ENCODE measurements around the gene CDH4. TPM values are rescaled to one million over a fixed set of nuclear protein-coding genes. Genes with fewer than 3 reads are reported as not detected.

The CDH4 gene
- total RNA-seq, 1 experiment from 2014 or later: 0.13 TPM

- DNase-seq (ENCODE audit: low read depth in 1 of 2, low spot score in 2 of 2): no peak
- Histone ChIP-seq H3K4me3 (no peak overlapping the region), H3K4me1 (replicated peaks) (no peaks in the 10 kb centered on the region)
These were observed 261.9 kb downstream of the CDH4 start for GRCh38 chr20:61514018-61514365.

GRCh38 chr20:61514396-61514795 is 262.3 kb downstream of the CDH4 start:
- no peak for DNase-seq (ENCODE audit: low read depth in 1 of 2, low spot score in 2 of 2)
- peaks cover 4% of the 10 kb centered on the region; the same call in 1 of the 2 replicates for H3K9me3 ChIP-seq (replicated peaks)
- no peak overlapping the region for H3K4me3 ChIP-seq
- H3K36me3 ChIP-seq: no peaks in the 10 kb centered on the region
- no peaks in the 10 kb centered on the region for H3K4me1 ChIP-seq (replicated peaks)
- no peak overlapping the region for H3K27ac ChIP-seq
- peaks cover 5% of the 10 kb centered on the region for H3K27me3 ChIP-seq (replicated peaks)

More at GRCh38 chr20:61514018-61514365, 261.9 kb downstream of the CDH4 start:
- peaks cover 6% of the 10 kb centered on the region for H3K27me3 ChIP-seq (replicated peaks)
- H3K27ac ChIP-seq: no peak overlapping the region
- peaks cover 4% of the 10 kb centered on the region; the same call in 1 of the 2 replicates for H3K9me3 ChIP-seq (replicated peaks)
- H3K36me3 ChIP-seq: no peaks in the 10 kb centered on the region

DNA sequence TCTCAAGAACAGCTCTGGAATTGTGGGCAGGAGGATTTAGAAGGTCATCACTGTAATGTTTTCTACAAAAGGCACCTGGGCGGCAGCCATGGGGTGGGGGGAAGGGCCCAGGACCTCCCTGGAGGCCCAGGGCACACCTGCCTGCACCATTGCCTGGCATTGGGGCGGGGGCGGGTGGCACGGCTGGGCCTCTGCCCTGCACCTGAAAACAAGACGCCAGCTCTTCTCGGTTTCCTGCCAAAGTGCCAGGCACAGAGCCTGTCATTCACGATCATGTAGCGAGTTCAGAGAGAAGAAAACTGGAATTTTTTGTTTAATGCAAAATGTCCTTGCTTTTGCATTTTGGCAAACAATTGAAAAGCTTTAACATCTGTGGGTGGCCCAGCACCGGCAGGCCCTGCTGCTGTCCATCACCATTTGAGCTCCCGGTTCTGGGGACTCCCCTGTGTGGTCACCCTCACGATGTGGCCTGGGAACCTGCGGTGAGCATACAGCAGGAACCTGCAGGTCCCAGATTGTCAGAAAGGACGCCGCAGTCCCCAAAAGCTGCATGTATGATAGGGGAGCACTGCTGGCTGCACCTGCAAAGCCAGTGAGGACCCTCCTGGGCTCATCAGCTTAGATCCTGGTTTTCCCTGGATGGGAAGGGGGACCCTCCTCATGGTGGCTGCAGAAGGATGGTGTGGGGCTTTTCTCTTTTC is 262.9 kb downstream of the CDH4 start:
- Histone ChIP-seq H3K27ac (no peak overlapping the region), H3K4me3 (no peak overlapping the region), H3K36me3 (no peaks in the 10 kb centered on the region), H3K27me3 (replicated peaks) (peaks cover 3% of the 10 kb centered on the region), H3K4me1 (replicated peaks) (no peaks in the 10 kb centered on the region), H3K9me3 (replicated peaks) (peaks cover 4% of the 10 kb centered on the region; the same call in 1 of the 2 replicates)
- DNase-seq (ENCODE audit: low read depth in 1 of 2, low spot score in 2 of 2): no peak

- no peak overlapping the region for H3K4me3 ChIP-seq
- peaks cover 3% of the 10 kb centered on the region for H3K27me3 ChIP-seq (replicated peaks)
- H3K36me3 ChIP-seq: no peaks in the 10 kb centered on the region
- DNase-seq (ENCODE audit: low read depth in 1 of 2, low spot score in 2 of 2): no peak
- no peaks in the 10 kb centered on the region for H3K4me1 ChIP-seq (replicated peaks)
- peaks cover 4% of the 10 kb centered on the region; the same call in 1 of the 2 replicates for H3K9me3 ChIP-seq (replicated peaks)
- no peak overlapping the region for H3K27ac ChIP-seq
These were observed 263.9 kb downstream of the CDH4 start for GRCh38 chr20:61515922-61516321.

DNA sequence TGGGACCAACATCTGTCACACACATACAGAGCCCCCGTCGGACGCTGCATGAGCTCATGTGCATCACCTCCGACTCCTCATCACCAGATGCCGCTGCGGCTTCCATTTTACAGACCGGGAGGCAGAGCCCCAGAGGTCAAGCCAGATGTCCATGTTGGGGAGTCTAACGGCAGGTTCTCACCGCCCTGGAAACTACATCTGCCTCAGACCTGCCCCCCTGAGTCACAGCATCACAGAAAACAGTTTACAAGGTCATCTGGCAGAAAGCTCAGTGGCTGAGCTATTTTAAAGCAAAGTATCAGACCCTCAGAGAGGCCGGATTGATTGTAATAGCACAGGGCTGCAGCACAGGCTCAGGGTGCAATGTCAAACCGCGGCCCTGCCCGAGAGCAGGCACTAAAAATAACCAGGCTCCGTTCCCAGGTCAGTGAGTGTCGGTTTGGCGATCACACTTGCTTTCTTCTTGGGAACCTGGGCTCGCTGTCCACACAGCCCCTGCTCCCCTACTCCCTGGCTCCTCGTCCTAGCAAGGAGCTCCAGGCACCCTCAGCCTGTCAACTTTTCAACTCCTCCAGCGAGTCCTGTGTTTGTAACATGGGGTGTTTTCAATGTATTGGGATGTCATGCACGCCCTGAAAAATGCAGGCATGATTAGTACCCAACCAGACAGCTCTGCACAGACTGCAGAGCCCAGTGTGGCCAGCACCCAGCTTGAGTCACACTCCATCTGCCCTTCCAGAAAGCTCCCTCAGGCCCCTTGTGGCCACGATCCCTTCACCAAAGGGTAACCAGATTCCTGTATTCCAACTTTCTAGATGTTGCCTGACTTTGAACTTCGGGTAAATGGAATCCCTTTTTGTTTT is 264.5 kb downstream of the CDH4 start:
- Histone ChIP-seq H3K36me3 (no peaks in the 10 kb centered on the region), H3K27me3 (replicated peaks) (peaks cover 9% of the 10 kb centered on the region), H3K4me3 (no peak overlapping the region), H3K9me3 (replicated peaks) (peaks cover 4% of the 10 kb centered on the region; the same call in 1 of the 2 replicates), H3K27ac (no peak overlapping the region), H3K4me1 (replicated peaks) (no peaks in the 10 kb centered on the region)
- DNase-seq (ENCODE audit: low read depth in 1 of 2, low spot score in 2 of 2): no peak

- Histone ChIP-seq H3K4me1 (replicated peaks) (no peaks in the 10 kb centered on the region), H3K27ac (no peak overlapping the region), H3K9me3 (replicated peaks) (peaks cover 4% of the 10 kb centered on the region; the same call in 1 of the 2 replicates), H3K27me3 (replicated peaks) (peaks cover 12% of the 10 kb centered on the region; the same call in 1 of the 2 replicates), H3K4me3 (no peak overlapping the region), H3K36me3 (no peaks in the 10 kb centered on the region)
- DNase-seq (ENCODE audit: low read depth in 1 of 2, low spot score in 2 of 2): no peak
These were observed 265.4 kb downstream of the CDH4 start for GRCh38 chr20:61517419-61517818.

- Histone ChIP-seq H3K4me1 (replicated peaks) (no peaks in the 10 kb centered on the region), H3K36me3 (no peaks in the 10 kb centered on the region), H3K4me3 (no peak overlapping the region), H3K27me3 (replicated peaks) (peaks cover 15% of the 10 kb centered on the region; the same call in 1 of the 2 replicates), H3K27ac (no peak overlapping the region), H3K9me3 (replicated peaks) (peaks cover 4% of the 10 kb centered on the region; the same call in 1 of the 2 replicates)
- no peak for DNase-seq (ENCODE audit: low read depth in 1 of 2, low spot score in 2 of 2)
These were observed 266.4 kb downstream of the CDH4 start for GRCh38 chr20:61518424-61518951.

- Histone ChIP-seq H3K9me3 (replicated peaks) (peaks cover 4% of the 10 kb centered on the region; the same call in 1 of the 2 replicates), H3K27ac (no peak overlapping the region), H3K27me3 (replicated peaks) (peaks cover 21% of the 10 kb centered on the region), H3K36me3 (no peaks in the 10 kb centered on the region), H3K4me1 (replicated peaks) (no peaks in the 10 kb centered on the region), H3K4me3 (no peak overlapping the region)
- DNase-seq (ENCODE audit: low read depth in 1 of 2, low spot score in 2 of 2): no peak
These were observed 267.4 kb downstream of the CDH4 start for GRCh38 chr20:61519488-61519887.

GRCh38 chr20:61520076-61520892 is 268.2 kb downstream of the CDH4 start:
- Histone ChIP-seq H3K9me3 (replicated peaks) (peaks cover 4% of the 10 kb centered on the region; the same call in 1 of the 2 replicates), H3K36me3 (no peaks in the 10 kb centered on the region), H3K4me3 (no peak overlapping the region), H3K4me1 (replicated peaks) (no peaks in the 10 kb centered on the region), H3K27ac (no peak overlapping the region), H3K27me3 (replicated peaks) (peaks cover 25% of the 10 kb centered on the region)
- no peak for DNase-seq (ENCODE audit: low read depth in 1 of 2, low spot score in 2 of 2)

DNA sequence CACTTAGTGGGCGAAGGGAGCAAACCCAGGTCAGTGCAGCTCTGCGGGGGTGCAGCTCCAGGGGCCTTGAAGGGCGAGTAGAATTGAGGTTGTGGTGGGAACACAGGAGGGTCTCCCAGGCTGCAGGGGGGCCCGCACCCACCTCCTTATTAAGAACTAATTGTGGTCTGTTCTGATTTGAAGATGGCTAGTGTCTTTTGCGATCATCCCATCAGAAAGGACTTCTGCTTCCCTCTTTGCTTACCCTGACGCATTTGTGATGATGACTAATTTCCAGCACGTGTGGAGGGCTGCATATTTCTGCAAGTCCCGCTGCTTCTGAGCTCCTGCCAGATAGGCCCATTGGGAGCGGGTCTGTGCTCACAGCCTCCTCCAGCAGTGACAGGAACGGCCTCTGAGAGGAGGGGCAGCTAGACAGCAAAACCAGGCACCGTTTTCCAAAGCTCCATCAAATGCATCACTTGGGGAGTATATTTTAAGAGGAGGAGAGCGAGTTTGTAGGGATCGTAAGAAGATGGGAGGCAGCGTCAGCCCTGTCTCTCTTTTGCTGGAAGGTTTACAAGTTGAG is 268.9 kb downstream of the CDH4 start:
- no peak overlapping the region for H3K4me3 ChIP-seq
- peaks cover 32% of the 10 kb centered on the region for H3K27me3 ChIP-seq (replicated peaks)
- peaks cover 4% of the 10 kb centered on the region; the same call in 1 of the 2 replicates for H3K9me3 ChIP-seq (replicated peaks)
- no peak for DNase-seq (ENCODE audit: low read depth in 1 of 2, low spot score in 2 of 2)
- no peak overlapping the region for H3K27ac ChIP-seq
- no peaks in the 10 kb centered on the region for H3K4me1 ChIP-seq (replicated peaks)
- H3K36me3 ChIP-seq: no peaks in the 10 kb centered on the region

- Histone ChIP-seq H3K4me3 (no peak overlapping the region), H3K27me3 (replicated peaks) (peaks cover 32% of the 10 kb centered on the region), H3K4me1 (replicated peaks) (no peaks in the 10 kb centered on the region), H3K9me3 (replicated peaks) (peaks cover 4% of the 10 kb centered on the region; the same call in 1 of the 2 replicates), H3K36me3 (no peaks in the 10 kb centered on the region), H3K27ac (no peak overlapping the region)
- no peak for DNase-seq (ENCODE audit: low read depth in 1 of 2, low spot score in 2 of 2)
These were observed 269.8 kb downstream of the CDH4 start for GRCh38 chr20:61521687-61522420.

DNA sequence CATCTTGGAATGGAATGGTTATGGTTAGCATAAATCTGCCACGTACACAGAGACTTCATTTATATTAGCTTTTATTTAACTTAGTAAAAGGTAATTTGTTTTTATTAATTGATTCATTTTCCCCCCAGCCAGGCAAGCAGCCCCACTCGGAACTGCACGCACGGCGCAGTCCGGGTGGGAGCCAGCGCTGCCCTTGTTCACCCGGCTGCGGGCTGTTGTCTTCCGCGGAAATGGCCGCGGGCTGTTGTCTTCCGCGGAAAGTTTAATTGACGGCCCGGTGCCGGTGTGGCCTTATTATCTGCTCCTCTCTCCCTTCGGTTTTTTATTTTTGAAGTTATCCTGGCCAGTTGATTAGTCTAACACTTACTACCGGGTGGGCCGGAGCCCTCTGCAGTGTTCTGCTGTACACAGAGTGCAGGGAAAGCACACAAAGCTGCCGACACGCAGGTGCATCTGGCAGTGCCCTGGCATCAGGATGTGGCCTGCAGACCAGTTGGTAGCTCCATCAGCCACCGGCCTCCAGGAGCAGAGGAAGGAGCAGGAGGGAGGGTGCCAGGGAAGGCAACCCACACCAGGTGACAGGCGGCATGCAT is 270.5 kb downstream of the CDH4 start:
- Histone ChIP-seq H3K27ac (no peak overlapping the region), H3K4me3 (no peak overlapping the region), H3K4me1 (replicated peaks) (no peaks in the 10 kb centered on the region), H3K36me3 (no peaks in the 10 kb centered on the region), H3K27me3 (replicated peaks) (peaks cover 32% of the 10 kb centered on the region), H3K9me3 (replicated peaks) (peaks cover 4% of the 10 kb centered on the region; the same call in 1 of the 2 replicates)
- no peak for DNase-seq (ENCODE audit: low read depth in 1 of 2, low spot score in 2 of 2)
